Skeletal muscle tissue (tissue), 4 donors: ENCODE results near the gene APOL4. TPM values are rescaled to one million over a fixed set of nuclear protein-coding genes. Genes with fewer than 3 reads are reported as not detected.

Source experiments
- H3K27ac ChIP-seq: one replicate; pipeline ENCODE4 v1.7.0; 2013; ENCODE audit warnings: mild to moderate bottlenecking, low read depth, low read length, inconsistent platforms
- H3K27me3 ChIP-seq, 3 donors: one replicate each; pipeline ENCODE4 v1.7.0; 2013; ENCODE audit warnings: low read length in 3 of 3; ENCODE audit not compliant: control insufficient read depth in 3 of 3, insufficient read depth in 3 of 3
- H3K36me3 ChIP-seq, 3 donors: one replicate each; pipeline ENCODE4 v1.7.0; 2013; ENCODE audit warnings: low read length in 3 of 3; ENCODE audit not compliant: control insufficient read depth in 3 of 3, insufficient read depth in 3 of 3
- H3K4me1 ChIP-seq, 3 donors: one replicate each; pipeline ENCODE4 v1.7.0; 2013; ENCODE audit warnings: low read length in 3 of 3, mild to moderate bottlenecking in 3 of 3; ENCODE audit not compliant: control insufficient read depth in 3 of 3, insufficient read depth in 3 of 3
- H3K4me3 ChIP-seq, 3 donors: one replicate each; pipeline ENCODE4 v1.7.0; 2013; ENCODE audit warnings: low read length in 3 of 3
- H3K9ac ChIP-seq, 3 donors: one replicate each; pipeline ENCODE4 v1.7.0; 2013; ENCODE audit warnings: low read length in 3 of 3, mild to moderate bottlenecking in 3 of 3, moderate library complexity in 2 of 3, low read depth in 1 of 3
- H3K9me3 ChIP-seq, 3 donors: one replicate each; pipeline ENCODE4 v1.7.0; 2013; ENCODE audit warnings: low read length in 3 of 3; ENCODE audit not compliant: control insufficient read depth in 3 of 3
- total RNA-seq: library from RNA; depleted of rRNA; stranded (reverse); fragments of >200 nt; gene quantifications from one replicate; pipeline ENCODE4 v1.2.3, GENCODE V29; 2014
- donor health status: Osteomylitis.

Gene APOL4
- total RNA-seq, 1 donor from 2014 or later = 21.4 TPM

DNA sequence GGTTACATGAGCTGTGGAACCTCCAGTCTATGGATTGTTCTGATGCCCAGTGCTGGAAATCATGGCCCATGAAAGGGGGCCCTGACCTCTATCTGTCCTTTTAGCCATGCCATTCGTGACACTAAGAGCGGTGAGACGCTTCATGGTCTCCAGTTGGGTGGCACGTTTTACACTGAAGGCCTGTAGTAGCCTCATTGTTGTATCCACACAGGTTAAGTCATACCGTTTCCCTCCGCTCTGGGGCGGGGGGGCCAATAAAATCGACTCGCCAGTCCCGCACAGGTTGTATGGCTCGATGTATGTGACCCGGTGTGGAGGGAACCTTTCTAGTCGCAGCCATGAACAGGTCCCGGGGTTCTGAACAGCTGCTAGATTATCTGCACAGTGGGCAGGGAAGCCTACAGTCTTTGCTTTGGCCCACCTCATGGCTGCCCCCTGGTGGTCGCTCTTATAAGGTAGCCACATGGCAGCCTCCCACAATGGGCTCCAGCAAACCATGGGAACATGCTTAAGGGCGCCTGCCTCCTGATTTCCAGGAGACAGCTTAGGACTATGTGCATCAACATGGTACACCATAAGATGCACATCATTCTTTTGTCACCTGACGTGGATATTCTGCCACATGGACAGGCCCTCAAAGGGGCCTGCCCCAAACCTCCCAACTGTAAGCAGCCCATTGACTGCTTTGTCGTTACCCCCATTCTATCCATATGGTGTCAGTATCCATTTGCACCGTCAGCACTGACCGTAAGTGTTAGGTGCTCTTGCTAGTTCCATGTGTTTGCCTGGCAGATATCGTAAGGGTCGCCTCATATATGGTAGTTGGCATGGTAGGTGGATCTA is 21.4 kb downstream of the APOL4 start:
- no peaks in the 10 kb centered on the region for H3K36me3 ChIP-seq
- H3K9me3 ChIP-seq = no peaks in the 10 kb centered on the region
- peaks cover 4 to 7% (median 6%) of the 10 kb centered on the region in 3 donors for H3K4me1 ChIP-seq

DNA sequence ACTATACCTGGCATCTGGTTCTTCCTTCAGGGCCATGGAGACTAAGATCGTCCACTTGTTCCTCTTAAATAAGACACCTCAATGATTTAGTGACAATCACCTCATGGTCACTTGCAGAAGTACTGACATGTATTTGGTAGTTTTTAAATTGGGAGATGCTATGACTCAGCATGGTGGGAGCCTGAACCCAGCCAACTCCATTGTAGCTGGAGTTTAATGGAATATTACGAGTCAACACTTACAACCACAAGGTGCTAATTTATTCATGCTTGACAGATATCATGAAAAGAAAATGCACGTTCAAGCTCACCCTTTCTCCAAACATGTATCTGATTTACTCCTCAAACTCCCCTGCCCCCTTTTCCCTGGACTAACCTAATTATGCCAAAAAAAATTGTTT is 24.4 kb downstream of the APOL4 start:
- Histone ChIP-seq H3K9me3 (no peaks in the 10 kb centered on the region), H3K27ac (no peak overlapping the region), H3K27me3 (no peaks in the 10 kb centered on the region), H3K4me1 (no peaks in the 10 kb centered on the region), H3K36me3 (no peaks in the 10 kb centered on the region), H3K4me3 (no peak overlapping the region), H3K9ac (no peak overlapping the region)

More for the DNA sequence above, 21.4 kb downstream of the APOL4 start:
- no peak overlapping the region for H3K4me3 ChIP-seq
- no peak overlapping the region for H3K27ac ChIP-seq
- H3K9ac ChIP-seq = no peak overlapping the region
- H3K27me3 ChIP-seq = no peaks in the 10 kb centered on the region

DNA sequence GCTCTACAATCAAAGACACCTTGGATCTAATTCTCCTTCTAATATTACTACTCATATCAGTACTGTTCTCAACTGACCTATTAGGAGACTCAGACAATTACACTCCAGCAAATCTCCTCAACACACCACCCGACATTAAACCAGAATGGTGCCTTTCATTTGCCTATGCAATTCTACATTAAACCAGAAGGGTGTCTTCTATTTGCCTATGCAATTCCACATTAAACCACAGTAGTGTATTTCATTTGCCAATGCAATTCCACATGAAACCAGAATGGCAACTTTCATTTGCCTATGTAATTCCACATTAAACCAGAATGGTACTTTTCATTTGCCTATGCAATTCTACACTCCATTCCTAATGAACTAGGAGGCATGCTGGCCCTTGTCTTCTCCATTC is 25.7 kb downstream of the APOL4 start:
- H3K27ac ChIP-seq = no peak overlapping the region
- H3K4me1 ChIP-seq = no peaks in the 10 kb centered on the region
- no peaks in the 10 kb centered on the region for H3K9me3 ChIP-seq
- H3K9ac ChIP-seq = no peak overlapping the region
- H3K27me3 ChIP-seq = no peaks in the 10 kb centered on the region
- no peaks in the 10 kb centered on the region for H3K36me3 ChIP-seq
- no peak overlapping the region for H3K4me3 ChIP-seq

DNA sequence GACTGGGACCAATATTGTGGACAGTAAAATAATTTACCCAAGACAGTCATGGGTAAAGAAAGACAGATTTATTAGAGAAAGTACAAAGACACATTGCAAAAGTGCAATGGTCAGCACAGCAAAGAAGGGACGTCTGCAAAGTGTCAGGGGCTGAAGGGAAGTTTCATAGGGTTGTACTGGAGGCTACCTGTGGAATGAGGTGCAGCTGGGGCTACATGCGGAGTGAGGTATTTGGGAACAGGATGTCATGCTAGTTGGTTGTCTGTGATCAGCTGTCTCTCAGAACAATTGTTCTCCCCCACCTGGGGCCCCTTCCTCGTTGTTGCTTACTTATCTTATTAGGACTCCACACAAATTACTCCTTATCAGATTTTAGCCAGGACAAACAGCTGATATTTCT is 29.7 kb downstream of the APOL4 start:
- Histone ChIP-seq H3K9me3 (no peaks in the 10 kb centered on the region), H3K27ac (no peak overlapping the region), H3K36me3 (no peaks in the 10 kb centered on the region), H3K27me3 (no peaks in the 10 kb centered on the region), H3K4me1 (no peaks in the 10 kb centered on the region), H3K9ac (no peak overlapping the region), H3K4me3 (no peak overlapping the region)

DNA sequence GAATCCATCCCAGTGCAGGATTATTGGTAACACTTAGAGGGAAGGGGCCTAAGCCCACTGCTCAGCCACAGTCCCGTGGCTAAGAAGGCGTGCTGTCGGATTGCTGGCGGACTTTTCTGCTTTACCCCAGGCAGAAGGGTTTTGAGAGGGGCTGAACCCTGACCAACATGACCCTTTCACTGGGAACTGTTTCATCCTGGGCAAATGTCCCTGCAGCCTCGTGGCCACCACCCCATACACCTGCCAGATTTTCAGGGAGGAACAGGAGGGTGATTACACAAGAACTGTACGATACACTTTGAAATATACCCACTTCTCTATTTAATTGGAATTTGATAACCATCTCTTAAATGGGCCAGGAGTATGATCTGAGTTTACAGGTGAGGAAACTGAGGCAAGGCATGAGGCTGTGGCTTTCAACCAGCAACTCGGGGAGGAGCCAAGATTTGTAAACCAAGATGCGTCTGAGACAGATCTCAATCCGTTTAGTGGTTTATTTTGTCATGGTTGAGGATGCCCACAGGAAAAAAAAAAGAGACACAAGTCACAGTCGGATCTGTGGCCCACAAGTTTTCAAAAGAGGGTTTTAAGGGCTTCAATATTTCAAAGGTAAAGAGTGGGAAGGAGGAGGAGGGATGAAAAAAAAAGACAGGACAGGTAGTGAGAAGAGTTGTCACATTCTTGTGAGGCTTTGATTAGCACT is 34.9 kb downstream of the APOL4 start:
- Histone ChIP-seq H3K27ac (no peak overlapping the region), H3K4me1 (peaks cover 3 to 5% (median 3%) of the 10 kb centered on the region in 3 donors), H3K4me3 (no peak overlapping the region), H3K36me3 (no peaks in the 10 kb centered on the region), H3K9ac (no peak overlapping the region), H3K27me3 (no peaks in the 10 kb centered on the region), H3K9me3 (no peaks in the 10 kb centered on the region)

DNA sequence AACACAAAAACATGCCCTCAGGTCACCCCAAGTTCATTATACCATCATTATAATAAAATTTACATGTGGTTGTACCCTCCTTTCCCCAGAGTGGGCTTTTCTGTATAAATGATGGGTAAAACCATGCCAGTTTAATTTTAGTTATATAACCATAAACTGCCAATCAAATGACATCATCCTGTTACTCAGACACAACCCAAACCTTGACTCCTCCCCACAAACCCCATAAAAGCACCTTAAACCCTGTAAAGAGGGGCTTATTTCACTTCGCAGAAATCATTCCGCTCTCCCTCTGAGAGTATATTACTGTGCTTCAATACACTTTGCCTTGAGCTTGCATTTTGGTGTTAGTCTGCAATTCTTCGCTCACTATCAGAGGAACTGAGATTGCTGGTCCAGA is 35.5 kb downstream of the APOL4 start:
- H3K9me3 ChIP-seq = no peaks in the 10 kb centered on the region
- no peaks in the 10 kb centered on the region for H3K27me3 ChIP-seq
- H3K27ac ChIP-seq = no peak overlapping the region
- H3K9ac ChIP-seq = no peak overlapping the region
- H3K4me3 ChIP-seq = no peak overlapping the region
- peaks cover 3 to 8% (median 7%) of the 10 kb centered on the region in 3 donors for H3K4me1 ChIP-seq
- H3K36me3 ChIP-seq = no peaks in the 10 kb centered on the region

DNA sequence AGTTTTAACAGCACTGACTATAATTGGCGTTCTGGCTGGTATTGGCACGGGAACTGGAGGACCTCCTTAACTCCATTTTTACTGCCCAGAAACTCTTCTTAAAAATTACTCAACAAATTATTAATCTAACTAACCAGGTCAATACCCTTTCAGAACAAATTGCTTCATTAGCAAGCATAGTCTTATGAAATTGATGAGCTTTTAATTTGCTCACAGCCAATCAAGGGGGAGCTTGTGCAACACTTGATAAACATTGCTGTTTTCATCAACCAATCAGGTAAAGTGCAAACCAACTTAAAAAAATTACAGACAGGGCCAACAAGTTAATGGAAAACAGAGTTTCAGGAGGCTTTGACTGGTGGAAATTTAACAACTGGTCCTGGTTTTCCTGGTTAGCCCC is 36.5 kb downstream of the APOL4 start:
- no peak overlapping the region for H3K4me3 ChIP-seq
- no peaks in the 10 kb centered on the region for H3K9me3 ChIP-seq
- H3K4me1 ChIP-seq = peaks cover 9 to 16% (median 10%) of the 10 kb centered on the region in 3 donors
- H3K9ac ChIP-seq = no peak overlapping the region
- no peaks in the 10 kb centered on the region for H3K27me3 ChIP-seq
- H3K27ac ChIP-seq = no peak overlapping the region
- no peaks in the 10 kb centered on the region for H3K36me3 ChIP-seq

DNA sequence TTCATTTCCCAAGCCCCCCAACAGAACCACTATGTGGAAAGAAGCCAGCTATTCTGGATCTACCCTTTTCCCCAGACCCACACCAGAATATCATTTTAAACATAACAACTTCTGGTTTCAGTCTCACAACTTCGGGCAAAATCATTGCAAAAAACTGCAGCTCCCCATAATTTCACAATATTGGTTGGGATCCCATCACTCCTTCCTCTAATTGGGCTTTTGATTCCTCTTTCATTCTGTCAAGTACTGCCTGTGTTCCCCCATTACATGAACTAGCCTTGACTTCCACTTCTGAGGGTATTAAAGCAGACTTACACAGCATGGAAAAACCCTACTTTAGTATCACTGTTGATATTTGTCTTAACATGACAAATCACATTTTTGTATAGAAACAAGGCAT is 37.0 kb downstream of the APOL4 start:
- Histone ChIP-seq H3K4me1 (peaks cover 9 to 19% (median 10%) of the 10 kb centered on the region in 3 donors), H3K36me3 (no peaks in the 10 kb centered on the region), H3K4me3 (no peak overlapping the region), H3K27me3 (no peaks in the 10 kb centered on the region), H3K9ac (no peak overlapping the region), H3K27ac (no peak overlapping the region), H3K9me3 (no peaks in the 10 kb centered on the region)

DNA sequence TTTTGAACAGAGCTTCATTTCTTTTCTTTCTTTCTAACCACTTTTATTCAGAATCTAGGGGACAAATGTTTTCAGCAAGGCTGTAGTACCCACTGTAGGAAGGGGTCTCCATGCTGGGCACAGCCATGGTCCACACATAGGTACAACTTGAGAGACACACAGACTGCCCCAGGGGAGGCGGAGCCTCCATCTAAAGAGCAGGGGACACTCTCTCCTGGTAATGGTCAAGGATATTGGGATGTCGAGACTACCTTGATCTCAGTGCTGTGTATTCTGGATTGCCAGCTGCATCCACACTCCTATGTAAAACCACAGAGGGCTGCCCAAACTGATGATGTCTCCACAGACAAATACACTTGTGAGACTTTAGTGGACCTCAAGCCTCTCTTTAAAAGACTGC is 38.1 kb downstream of the APOL4 start:
- Histone ChIP-seq H3K9me3 (no peaks in the 10 kb centered on the region), H3K9ac (no peak overlapping the region), H3K4me3 (no peak overlapping the region), H3K36me3 (no peaks in the 10 kb centered on the region), H3K27me3 (no peaks in the 10 kb centered on the region), H3K4me1 (peaks cover 15 to 24% (median 16%) of the 10 kb centered on the region in 3 donors), H3K27ac (no peak overlapping the region)
